ENCODE data around the gene GABRA5.

DNA sequence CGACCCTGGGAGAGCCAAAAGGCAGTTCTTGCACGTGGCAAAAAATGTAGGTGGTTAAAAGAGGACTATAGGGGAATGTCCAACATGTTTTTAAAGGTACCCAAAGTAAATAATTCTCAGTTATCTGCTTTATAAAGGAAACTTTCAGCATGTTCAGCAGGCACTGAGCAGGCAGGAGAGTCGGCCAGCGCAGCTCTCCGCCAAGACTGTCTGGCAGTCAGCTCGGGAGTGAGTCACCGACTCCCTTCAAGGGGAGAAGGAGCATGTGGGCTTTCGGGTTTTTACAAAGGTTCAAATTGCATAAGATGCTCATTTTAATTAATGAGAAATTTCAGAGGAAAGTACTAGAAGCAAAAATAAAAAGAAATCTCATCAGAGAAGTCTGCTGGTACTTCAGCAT, 7.0 kb downstream of the GABRA5 start:
- TF ChIP-seq, protein P1, sequence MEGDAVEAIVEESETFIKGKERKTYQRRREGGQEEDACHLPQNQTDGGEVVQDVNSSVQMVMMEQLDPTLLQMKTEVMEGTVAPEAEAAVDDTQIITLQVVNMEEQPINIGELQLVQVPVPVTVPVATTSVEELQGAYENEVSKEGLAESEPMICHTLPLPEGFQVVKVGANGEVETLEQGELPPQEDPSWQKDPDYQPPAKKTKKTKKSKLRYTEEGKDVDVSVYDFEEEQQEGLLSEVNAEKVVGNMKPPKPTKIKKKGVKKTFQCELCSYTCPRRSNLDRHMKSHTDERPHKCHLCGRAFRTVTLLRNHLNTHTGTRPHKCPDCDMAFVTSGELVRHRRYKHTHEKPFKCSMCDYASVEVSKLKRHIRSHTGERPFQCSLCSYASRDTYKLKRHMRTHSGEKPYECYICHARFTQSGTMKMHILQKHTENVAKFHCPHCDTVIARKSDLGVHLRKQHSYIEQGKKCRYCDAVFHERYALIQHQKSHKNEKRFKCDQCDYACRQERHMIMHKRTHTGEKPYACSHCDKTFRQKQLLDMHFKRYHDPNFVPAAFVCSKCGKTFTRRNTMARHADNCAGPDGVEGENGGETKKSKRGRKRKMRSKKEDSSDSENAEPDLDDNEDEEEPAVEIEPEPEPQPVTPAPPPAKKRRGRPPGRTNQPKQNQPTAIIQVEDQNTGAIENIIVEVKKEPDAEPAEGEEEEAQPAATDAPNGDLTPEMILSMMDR (IDR thresholded peaks at IDR 0.05) = no peak
- TF ChIP-seq ZNF138 (CRISPR knock-in tag; conservative IDR thresholded peaks at IDR 0.05) = no peak
- TF ChIP-seq, protein P2, sequence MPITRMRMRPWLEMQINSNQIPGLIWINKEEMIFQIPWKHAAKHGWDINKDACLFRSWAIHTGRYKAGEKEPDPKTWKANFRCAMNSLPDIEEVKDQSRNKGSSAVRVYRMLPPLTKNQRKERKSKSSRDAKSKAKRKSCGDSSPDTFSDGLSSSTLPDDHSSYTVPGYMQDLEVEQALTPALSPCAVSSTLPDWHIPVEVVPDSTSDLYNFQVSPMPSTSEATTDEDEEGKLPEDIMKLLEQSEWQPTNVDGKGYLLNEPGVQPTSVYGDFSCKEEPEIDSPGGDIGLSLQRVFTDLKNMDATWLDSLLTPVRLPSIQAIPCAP (CRISPR knock-in tag; IDR thresholded peaks at IDR 0.05) = no peak
- no peak for TF ChIP-seq SP1 (CRISPR knock-in tag; conservative IDR thresholded peaks at IDR 0.05)
- no peak for TF ChIP-seq ZNF317 (CRISPR knock-in tag; IDR thresholded peaks at IDR 0.05; ENCODE audit: borderline replicate concordance, low read depth)
- TF ChIP-seq MXD4 (CRISPR knock-in tag; IDR thresholded peaks at IDR 0.05; ENCODE audit: borderline replicate concordance) = no peak
- TF ChIP-seq, protein P3, sequence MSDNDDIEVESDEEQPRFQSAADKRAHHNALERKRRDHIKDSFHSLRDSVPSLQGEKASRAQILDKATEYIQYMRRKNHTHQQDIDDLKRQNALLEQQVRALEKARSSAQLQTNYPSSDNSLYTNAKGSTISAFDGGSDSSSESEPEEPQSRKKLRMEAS (CRISPR knock-in tag; IDR thresholded peaks at IDR 0.05) = no peak
- TF ChIP-seq, protein P4, sequence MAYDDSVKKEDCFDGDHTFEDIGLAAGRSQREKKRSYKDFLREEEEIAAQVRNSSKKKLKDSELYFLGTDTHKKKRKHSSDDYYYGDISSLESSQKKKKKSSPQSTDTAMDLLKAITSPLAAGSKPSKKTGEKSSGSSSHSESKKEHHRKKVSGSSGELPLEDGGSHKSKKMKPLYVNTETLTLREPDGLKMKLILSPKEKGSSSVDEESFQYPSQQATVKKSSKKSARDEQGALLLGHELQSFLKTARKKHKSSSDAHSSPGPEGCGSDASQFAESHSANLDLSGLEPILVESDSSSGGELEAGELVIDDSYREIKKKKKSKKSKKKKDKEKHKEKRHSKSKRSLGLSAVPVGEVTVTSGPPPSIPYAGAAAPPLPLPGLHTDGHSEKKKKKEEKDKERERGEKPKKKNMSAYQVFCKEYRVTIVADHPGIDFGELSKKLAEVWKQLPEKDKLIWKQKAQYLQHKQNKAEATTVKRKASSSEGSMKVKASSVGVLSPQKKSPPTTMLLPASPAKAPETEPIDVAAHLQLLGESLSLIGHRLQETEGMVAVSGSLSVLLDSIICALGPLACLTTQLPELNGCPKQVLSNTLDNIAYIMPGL (CRISPR knock-in tag; IDR thresholded peaks at IDR 0.05) = no peak

Measured in WTC11 (cell line).